ENCODE measurements around the gene PRKCE.

DNA sequence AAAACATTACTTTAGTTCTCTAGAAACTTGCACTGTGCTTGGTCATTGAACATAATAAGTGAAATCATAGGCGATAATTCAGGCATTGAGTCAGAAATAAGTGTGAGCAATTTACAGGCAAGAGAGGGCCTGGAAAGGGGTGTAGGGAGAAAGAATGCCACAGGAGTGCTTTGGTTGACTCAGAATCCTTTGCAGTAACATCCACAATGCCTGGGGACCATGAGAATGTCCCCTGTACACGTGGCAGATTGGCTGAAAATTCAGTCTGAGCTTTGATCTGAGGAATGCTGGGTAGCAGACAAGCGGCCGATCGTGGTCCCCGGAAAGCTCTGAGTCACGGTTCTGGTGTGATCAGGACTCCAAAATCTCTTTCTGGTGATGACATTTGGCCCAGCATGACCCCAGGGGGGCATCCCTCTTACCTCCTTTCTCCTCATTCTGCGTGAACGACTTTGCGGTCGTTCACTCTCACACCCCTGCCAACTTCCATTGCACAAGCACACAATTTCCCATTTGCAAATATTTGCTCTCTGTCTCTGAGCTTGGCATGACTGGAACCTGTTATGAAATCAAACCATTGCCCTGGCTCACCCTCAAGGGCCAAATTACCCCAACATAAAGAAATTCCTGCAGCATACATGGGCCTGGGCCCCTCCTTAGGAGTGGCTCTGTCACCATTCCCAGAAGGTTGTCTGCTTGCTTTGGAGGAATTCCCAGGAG is 340.7 kb downstream of the PRKCE start:
- TF ChIP-seq, protein P1, sequence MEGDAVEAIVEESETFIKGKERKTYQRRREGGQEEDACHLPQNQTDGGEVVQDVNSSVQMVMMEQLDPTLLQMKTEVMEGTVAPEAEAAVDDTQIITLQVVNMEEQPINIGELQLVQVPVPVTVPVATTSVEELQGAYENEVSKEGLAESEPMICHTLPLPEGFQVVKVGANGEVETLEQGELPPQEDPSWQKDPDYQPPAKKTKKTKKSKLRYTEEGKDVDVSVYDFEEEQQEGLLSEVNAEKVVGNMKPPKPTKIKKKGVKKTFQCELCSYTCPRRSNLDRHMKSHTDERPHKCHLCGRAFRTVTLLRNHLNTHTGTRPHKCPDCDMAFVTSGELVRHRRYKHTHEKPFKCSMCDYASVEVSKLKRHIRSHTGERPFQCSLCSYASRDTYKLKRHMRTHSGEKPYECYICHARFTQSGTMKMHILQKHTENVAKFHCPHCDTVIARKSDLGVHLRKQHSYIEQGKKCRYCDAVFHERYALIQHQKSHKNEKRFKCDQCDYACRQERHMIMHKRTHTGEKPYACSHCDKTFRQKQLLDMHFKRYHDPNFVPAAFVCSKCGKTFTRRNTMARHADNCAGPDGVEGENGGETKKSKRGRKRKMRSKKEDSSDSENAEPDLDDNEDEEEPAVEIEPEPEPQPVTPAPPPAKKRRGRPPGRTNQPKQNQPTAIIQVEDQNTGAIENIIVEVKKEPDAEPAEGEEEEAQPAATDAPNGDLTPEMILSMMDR (IDR thresholded peaks at IDR 0.05), result no peak
- no peak for TF ChIP-seq EZH2 (IDR thresholded peaks at IDR 0.05; ENCODE audit: borderline replicate concordance, insufficient read depth, low read depth, low read length, poor library complexity, severe bottlenecking)
